RWPE1 (cell line): ENCODE measurements around the gene PRELID2.

ENCODE experiments used
- CTCF ChIA-PET: fragments of 350-600 bp; sonication (Branson Sonifier 250); formaldehyde crosslinking; extraction: SDS; loops from one replicate; lab custom pipeline; 2021; lab: Yijun Ruan, JAX
- POLR2A ChIA-PET: fragments of 400-600 bp; formaldehyde crosslinking; extraction: SDS; loops from one replicate; lab custom pipeline; 2020; ENCODE audit warnings: antibody characterized with exemption; ENCODE audit not compliant: low non-redundant PET; lab: Yijun Ruan, JAX
- DNase-seq: peaks from one replicate; pipeline ENCODE4 v3.0.0; 2012; ENCODE audit warnings: low spot score
- H3K27ac ChIP-seq: fragments of 450-650 bp; 2 replicates; pipeline ENCODE4 v1.5.1; 2017
- CTCF ChIP-seq: fragments of 450-650 bp; conservative IDR thresholded peaks from 2 replicates; pipeline ENCODE4 v1.5.1; 2017; ENCODE audit warnings: low read depth, mild to moderate bottlenecking

Gene PRELID2

GRCh38 chr5:145863003-145863402 lies 27.9 kb upstream of the PRELID2 start:
- no peak overlapping the region for H3K27ac ChIP-seq
- ChIA-PET POLR2A (no interaction called here), CTCF (interaction anchor here (0.6 kb wide), 2 partner anchors 45 to 116 kb away, joined by 3 to 5 read pairs; no protein-coding TSS in a partner anchor)
- DNase-seq: no peak
- TF ChIP-seq CTCF: no peak

- POLR2A ChIA-PET: no interaction called here
- 0 out of 2 replicates have a peak, but pooled peaks have one; percentile 8 for TF ChIP-seq CTCF
- CTCF ChIA-PET: interaction anchor here (0.7 to 1.4 kb wide), 3 partner anchors 28 to 80 kb away, joined by 3 read pairs; no protein-coding TSS in a partner anchor
- no peak for DNase-seq
- no peak overlapping the region for H3K27ac ChIP-seq
These were observed 24.8 kb upstream of the PRELID2 start for GRCh38 chr5:145859897-145860296.

DNA sequence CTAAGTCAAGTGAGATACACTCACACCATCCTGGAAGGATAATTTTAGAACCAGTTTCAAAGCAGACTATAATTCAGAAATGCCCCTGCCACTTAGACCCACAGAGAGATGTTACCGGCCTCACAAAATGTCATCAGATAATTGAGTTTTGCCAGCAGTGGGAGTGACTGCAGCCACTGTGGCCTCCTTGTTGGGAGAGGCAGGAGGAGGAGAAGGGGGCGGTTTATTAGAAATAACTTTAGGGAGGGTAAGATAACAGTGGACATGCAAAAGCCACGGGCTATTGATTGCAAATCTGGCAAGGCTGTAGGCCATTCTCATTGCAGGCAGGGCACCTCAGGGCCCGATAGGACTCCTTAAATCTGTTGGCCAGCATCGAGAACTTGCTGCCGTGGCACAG lies 24.3 kb upstream of the PRELID2 start:
- no peak for TF ChIP-seq CTCF
- ChIA-PET POLR2A (no interaction called here), CTCF (interaction anchor here (1.4 kb wide), 1 partner anchor 29 kb away, joined by 3 read pairs; no protein-coding TSS in a partner anchor)
- H3K27ac ChIP-seq: no peak overlapping the region
- DNase-seq: no peak

DNA sequence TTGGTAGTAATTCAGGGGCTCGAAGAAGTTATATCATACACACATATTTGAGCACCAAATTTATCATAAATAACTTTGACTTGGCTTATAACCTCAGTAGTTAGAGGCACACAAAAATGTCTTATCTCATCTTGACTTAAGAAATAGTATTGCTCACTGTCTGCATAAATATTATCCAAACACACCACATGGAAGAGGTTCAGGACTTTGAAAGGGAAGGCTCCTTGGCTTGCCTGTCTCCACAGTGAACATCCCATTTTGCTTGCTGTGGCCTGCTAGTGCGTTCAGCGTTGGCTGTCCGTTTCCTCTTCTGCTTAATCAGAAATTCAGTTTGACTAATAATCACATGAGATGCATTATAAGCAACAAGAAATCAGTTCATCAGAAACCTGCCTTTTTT lies 23.8 kb upstream of the PRELID2 start:
- no peak overlapping the region for H3K27ac ChIP-seq
- ChIA-PET CTCF (no interaction called here), POLR2A (no interaction called here)
- no peak for TF ChIP-seq CTCF
- no peak for DNase-seq

DNA sequence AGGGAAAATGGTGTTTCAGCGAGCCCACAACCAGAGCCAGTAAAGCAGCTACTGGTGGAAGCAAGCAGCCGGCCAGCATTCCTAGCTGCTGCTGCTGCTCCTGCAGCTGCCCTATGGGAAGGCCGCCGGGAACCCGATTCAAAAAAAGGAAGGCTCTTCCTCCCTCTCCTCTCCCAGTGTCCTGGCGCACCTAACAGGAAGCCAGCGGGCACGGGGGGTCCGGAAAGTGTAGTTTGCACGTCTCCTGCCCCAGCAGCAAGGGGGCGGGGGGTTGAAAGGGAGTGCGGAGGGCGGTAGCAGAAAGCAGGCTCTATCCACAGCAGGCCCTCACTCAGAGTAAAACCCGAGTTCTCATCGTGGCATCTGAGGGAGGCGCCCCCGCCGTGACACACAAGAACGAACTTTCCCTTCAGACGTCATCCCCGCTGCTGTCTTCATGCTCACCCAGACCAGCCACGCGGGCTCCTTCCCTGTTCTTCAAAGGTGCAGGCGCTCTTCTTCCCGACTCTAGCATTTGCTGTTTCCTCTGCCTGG lies 21.2 kb upstream of the PRELID2 start:
- DNase-seq: no peak
- H3K27ac ChIP-seq: no peak overlapping the region

DNA sequence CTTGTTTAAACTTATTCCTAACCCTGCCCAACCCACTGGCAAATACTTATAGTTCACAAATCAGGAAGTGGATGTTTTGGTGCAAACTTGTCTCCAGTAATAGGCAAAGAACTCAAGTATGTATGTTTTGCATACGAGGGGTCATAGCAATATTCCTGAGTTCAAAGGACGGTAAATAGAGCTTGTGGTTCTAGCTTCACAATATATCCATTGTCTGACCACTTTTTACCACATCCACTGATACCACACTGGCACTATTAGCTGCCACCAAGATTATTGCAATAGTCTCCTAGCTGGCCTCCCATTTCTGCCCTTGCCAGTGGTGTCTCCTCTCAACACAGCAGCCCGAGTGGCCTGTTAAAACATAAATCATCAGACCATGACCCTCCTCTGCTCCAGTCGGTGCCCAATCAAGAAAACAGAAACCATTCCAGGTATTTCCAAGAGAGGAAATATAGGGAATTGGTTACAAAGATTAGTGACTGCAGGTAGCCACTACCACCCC lies 20.7 kb upstream of the PRELID2 start:
- POLR2A ChIA-PET: no interaction called here
- no peak for DNase-seq
- CTCF ChIA-PET: interaction anchor here (0.7 kb wide), 1 partner anchor 32 kb away, joined by 3 read pairs; no protein-coding TSS in a partner anchor

More for the DNA sequence above, 21.2 kb upstream of the PRELID2 start:
- POLR2A ChIA-PET: no interaction called here
- no peak for TF ChIP-seq CTCF
- CTCF ChIA-PET: no interaction called here

More for the DNA sequence above, 20.7 kb upstream of the PRELID2 start:
- TF ChIP-seq CTCF: no peak
- H3K27ac ChIP-seq: no peak overlapping the region
